RCC 7860 (cell line): Measurements from ENCODE around the gene MAGI2.

Experiments
- DNase-seq: peaks from one replicate; pipeline ENCODE4 v3.0.0-alpha.2; 2015; ENCODE audit warnings: low spot score
- FAIRE-seq: peaks from 2 replicates; lab custom pipeline; 2012; peaks lifted over from hg19 to GRCh38; lab: Jason Lieb, UNC

The MAGI2 gene

GRCh38 chr7:78764571-78764970 is 688.9 kb downstream of the MAGI2 start:
- DNase-seq (no peak), FAIRE-seq (no peak)

GRCh38 chr7:78762625-78763024 is 690.8 kb downstream of the MAGI2 start:
- FAIRE-seq = no peak
- DNase-seq = no peak

GRCh38 chr7:78760620-78761355 is 692.7 kb downstream of the MAGI2 start:
- FAIRE-seq (peak; percentile 62), DNase-seq (no peak)

- DNase-seq (no peak), FAIRE-seq (no peak)
Observed at GRCh38 chr7:78752554-78752953, 700.9 kb downstream of the MAGI2 start.

- no peak for FAIRE-seq
Observed at GRCh38 chr7:78751253-78751652, 702.2 kb downstream of the MAGI2 start.

GRCh38 chr7:78749052-78749746 is 704.3 kb downstream of the MAGI2 start:
- FAIRE-seq (no peak), DNase-seq (no peak)

More at GRCh38 chr7:78751253-78751652, 702.2 kb downstream of the MAGI2 start:
- DNase-seq = no peak

- FAIRE-seq (no peak), DNase-seq (no peak)
Observed at GRCh38 chr7:78747592-78747991, 705.9 kb downstream of the MAGI2 start.

GRCh38 chr7:78746301-78746700 is 707.2 kb downstream of the MAGI2 start:
- FAIRE-seq = no peak
- no peak for DNase-seq

GRCh38 chr7:78742694-78743093 is 710.8 kb downstream of the MAGI2 start:
- FAIRE-seq = no peak
- no peak for DNase-seq

- DNase-seq (no peak), FAIRE-seq (no peak)
Observed at GRCh38 chr7:78736548-78736947, 716.9 kb downstream of the MAGI2 start.

- DNase-seq = peak; percentile 13
- peak; percentile 22 for FAIRE-seq
Observed at GRCh38 chr7:78734626-78735025, 718.8 kb downstream of the MAGI2 start.

GRCh38 chr7:78720066-78720465 is 733.4 kb downstream of the MAGI2 start:
- FAIRE-seq (no peak), DNase-seq (no peak)

GRCh38 chr7:78718212-78718611 is 735.3 kb downstream of the MAGI2 start:
- DNase-seq = no peak
- no peak for FAIRE-seq

- no peak for DNase-seq
Observed at GRCh38 chr7:78716876-78717275, 736.6 kb downstream of the MAGI2 start.

GRCh38 chr7:78714356-78714755 is 739.1 kb downstream of the MAGI2 start:
- no peak for DNase-seq
- no peak for FAIRE-seq

More at GRCh38 chr7:78716876-78717275, 736.6 kb downstream of the MAGI2 start:
- FAIRE-seq = no peak

- DNase-seq (no peak), FAIRE-seq (no peak)
Observed at GRCh38 chr7:78712111-78712510, 741.4 kb downstream of the MAGI2 start.

GRCh38 chr7:78709658-78710057 is 743.8 kb downstream of the MAGI2 start:
- DNase-seq (no peak), FAIRE-seq (no peak)

GRCh38 chr7:78704504-78704903 is 749.0 kb downstream of the MAGI2 start:
- FAIRE-seq (no peak), DNase-seq (no peak)

- no peak for FAIRE-seq
- DNase-seq = no peak
Observed at GRCh38 chr7:78703391-78703790, 750.1 kb downstream of the MAGI2 start.

- FAIRE-seq (peak; percentile 95), DNase-seq (peak; percentile 74)
Observed at GRCh38 chr7:78702770-78703169, 750.7 kb downstream of the MAGI2 start.

- DNase-seq = no peak
- no peak for FAIRE-seq
Observed at GRCh38 chr7:78695826-78696225, 757.6 kb downstream of the MAGI2 start.

- DNase-seq = no peak
Observed at GRCh38 chr7:78691584-78691983, 761.9 kb downstream of the MAGI2 start.

More at GRCh38 chr7:78691584-78691983, 761.9 kb downstream of the MAGI2 start:
- no peak for FAIRE-seq
